GM11168 (cell line): ENCODE results near the gene CARD9.
"Not testable (repeated sequence)": the region's sequence is repeated elsewhere in the genome, so short reads cannot be mapped to it uniquely, and the experiment has no call there.

Experiments
- in situ Hi-C: fragments of 300-500 bp; cut with MboI; formaldehyde crosslinking; loops from one replicate; pipeline ENCODE4 v1.12.0; 2022; ENCODE audit warnings: low sequenced_read_pairs; ENCODE audit not compliant: unreplicated experiment

The CARD9 gene

DNA sequence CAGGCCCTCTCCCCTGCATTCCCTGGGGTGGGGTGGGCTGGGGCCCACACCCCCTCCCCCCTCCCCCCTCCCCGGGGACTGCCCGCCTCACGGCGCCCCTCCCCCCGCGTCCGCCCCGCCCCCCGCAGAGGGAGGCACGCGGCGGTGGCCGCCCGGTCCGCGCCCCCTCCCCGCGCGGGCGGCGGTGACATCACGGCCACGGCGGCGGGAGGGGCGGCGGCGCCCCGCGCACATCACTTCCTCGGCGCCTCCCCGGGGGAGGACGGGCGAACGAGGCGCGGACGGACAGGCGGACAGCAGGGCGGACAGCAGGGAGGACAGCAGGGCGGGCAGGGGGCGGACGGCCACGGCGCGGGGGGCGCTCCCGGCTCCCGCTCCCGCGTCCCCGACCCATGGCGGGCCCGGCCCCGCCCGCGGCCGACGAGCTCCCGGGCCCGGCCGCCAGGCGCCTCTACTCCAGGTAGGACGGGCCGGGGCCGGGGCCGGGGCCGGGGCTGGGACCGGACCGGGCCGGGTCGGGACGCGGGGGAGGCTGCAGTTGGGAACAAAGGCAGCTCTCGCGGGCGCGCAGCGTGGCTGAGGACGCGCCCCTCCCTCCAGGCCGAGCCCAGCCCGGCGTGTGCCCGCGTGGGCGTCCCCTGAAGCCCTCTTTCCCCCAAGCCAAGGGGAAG lies 46.0 kb downstream of the CARD9 start, which contains the start of gene GPSM1:
Gene GPSM1 (plus strand): TSS at position 236 of the 671 bp plus-strand sequence. CDS start 157 bp downstream, at position 393.
- in situ Hi-C loops: no loop called here

DNA sequence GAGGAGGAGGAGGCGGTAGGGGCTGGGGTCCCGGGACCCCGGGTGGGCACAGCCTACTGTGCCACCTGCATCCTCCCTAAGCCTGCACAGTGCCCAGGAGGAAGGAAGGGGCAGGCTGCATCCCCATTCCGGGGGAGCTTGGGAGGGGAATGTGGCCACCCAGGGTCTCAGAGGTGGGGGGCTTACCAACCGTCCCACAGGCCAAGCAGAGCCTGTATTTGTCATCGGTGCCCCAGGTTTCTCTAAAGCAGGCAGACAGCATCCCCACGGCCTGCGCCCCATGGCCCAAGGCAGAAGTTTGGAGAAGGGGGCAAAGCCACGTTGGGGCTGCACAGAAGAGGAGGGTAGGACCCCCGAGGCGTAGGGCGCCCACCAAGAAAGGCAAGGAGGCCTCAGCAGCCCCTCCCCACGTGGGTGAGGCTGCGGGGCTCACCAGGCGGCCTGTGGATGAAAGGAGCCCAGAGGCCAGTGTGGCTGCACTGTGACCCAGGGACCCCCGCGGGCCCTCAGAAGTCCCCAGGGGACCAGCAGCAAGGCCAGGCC lies 46.6 kb downstream of the CARD9 start:
- in situ Hi-C loops: no loop called here

DNA sequence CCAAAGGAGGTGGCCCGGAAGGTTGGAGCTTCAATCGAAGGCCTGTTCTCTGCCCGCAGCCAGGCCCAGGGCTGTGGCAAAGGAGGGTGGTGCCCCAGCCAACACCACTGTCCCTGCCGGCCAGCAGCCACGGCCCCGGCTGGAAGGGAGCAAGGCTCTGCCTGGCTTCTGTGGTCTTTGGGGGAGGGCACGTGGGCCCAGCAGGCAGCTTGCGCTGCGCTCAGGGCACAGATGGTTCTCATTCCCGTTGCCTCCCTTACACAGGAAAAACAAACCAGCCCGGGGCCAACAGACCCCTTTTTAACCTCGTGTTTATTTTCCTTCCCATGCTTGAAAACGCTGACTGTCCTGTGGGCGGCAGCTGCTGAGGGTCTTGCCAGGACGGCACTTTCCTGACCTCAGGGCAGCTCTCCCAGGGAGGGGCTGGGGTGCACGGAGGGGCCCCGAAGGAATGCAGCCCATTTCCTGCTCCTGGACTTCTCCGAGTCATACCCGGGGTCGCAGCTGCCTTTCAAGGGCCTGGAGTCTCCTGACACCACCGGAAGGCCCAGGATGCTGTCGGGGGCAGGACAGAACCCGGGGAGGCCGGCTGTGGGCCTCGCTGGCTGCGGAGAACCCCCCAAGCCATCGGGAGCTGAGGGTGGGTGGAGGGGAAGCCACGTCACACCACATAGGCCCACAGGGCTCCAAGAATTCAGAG lies 47.3 kb downstream of the CARD9 start:
- in situ Hi-C loops: no loop called here

DNA sequence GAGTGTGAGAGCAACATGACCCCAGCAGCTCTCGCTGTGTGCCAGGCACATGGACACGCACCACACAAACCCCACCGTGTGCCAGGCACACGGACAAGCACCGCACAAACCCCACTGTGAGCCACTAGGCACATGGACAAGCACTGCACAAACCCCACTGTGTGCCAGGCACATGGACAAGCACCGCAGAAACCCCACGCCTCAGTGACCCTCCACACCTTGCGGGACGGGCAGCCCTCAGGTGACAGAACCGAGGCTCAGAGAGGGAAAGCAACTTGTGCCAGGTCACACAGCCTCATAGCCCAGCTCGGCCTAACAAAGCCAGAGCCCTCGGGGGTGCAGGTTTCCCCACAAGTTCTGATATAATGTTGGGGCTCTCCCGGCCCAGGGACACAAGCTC lies 48.1 kb downstream of the CARD9 start:
- in situ Hi-C loops: no loop called here

DNA sequence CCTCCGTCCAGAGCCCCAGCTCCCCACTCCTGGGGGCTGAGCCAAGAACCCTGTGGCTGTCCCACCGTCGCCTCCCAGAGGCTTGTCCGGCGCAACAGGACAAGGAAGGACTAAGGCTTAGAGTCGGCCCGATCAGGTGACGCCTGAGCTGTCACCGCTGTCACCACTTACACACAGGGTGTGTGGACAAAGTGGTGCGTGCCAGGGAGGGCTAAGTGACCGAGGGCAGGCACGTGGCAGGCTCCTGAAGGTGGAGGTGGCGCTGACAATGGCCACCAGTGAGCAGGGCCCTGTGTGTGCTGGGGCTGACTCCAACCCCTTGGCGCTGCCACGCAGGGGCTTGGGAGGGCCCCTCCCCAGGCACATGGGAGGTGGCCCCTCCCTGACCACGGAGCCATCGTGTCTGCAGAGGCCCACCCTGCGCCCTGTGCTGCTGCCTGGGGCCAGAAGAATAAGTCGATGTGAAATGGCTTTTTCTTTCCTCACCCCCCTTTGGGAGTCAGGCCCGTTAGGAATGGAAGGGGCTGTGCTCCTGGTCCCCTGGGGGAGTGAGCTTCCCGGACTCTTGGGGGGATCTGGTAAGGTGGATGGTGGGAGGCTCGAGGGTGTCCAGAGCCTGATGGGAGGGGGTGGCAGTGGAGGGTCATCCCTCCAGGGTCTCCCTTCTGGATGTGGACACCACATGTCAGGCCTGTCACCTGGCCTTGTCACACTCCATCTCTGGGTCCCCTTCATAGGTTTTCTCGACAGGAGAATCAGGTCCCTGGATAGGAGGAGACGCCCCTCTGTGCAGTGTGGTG lies 48.8 kb downstream of the CARD9 start:
- in situ Hi-C loops: no loop called here

DNA sequence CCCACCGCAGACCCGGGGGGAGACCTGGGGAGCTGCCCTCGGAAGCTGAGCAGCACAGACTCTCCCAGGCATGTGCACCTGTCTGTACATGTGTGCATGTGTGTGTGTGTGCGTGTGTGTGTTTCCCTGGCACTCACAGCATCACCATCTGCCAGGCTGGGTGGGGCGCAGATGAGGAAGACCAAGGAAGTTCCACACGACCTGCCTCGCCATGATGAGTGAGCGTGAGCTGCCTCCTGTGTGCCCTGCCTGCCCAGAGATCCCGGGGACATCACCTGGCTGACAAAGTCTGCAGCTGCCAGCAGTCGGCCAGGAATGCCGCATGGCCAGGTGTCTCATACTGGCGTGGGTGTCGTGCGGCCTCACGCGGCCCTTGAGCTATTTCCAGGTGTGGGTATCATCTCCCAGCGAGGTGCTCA lies 50.1 kb downstream of the CARD9 start:
- in situ Hi-C loops: no loop called here

DNA sequence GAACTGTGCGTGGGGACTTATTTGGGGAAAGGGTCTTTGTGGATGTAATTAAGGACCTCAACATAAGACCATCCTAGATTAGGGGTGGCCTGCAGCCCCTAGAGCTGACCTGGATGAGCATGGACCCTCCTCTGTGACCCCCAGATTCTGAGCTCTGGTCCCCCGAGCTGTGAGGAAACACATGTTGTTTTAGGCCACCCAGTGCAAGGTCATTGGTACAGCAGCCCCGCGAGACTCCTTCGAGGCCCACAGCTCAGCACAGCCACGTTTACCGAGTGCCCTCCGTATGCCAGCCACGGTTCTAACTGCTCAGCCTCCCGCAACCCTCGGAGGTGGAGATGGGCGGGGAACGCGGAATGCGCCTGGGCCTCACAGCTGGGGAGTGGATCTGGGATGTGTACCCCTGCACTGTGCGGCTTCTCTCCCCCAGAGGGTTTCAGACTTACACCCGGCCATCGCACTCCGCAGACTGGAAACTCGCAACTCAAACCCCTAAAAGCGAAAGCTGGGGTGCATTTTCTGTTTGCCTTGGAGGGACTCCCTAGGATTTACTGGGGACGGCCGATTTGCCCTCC lies 50.6 kb downstream of the CARD9 start:
- in situ Hi-C loops: no loop called here

DNA sequence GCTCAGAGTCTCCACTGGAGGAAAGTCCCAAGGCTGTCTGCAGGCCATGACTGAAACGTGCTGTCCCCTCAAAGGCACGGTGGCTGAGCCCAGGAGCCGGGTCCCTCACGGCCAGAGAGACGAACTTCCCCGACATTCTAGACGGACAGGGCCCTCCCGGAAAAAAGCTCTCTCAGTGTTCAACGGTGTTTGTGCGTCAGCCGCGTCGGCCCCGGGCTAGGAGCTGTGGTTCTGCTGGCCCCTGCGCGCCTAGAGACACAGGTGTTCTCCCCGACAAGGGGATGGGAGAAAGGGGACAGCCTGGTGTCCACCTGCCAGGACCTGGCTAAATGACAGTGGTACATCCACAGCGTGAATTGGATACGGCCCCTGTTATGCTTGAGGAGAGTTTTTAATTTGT lies 51.9 kb downstream of the CARD9 start:
- in situ Hi-C loops: no loop called here

DNA sequence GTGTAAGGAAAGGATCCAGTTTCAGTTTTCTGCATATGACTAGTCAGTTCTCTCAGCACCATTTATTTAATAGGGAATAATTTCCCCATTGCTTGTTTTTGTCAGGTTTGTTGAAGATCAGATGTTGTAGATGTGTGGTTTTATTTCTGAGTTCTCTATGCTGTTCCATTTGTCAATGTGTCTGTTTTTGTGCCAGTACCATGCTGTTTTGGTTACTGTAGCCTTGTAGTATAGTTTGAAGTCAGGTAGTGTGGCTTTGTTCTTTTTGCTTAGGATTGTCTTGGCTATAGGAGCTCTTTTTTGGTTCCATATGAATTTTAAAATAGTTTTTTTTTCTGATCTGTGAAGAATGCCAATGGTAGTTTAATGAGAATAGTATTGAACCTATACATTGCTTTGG lies 52.5 kb downstream of the CARD9 start:
- in situ Hi-C loops: not testable (repeated sequence)

DNA sequence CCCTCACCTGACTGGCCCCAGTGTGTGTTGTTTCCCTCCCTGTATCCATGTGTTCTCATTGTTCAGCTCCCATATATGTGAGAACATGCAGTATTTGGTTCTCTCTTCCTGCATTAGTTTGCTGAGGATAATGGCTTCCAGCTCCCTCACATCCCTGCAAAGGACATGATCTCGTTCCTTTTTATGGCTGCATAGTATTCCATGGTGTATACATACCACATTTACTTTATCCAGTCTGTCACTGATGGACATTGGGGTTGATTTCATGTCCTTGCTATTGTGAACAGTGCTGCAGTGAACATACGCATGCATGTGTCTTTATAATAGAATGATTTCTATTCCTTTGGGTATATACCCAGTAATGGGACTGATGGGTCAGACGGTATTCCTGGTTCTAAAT lies 53.5 kb downstream of the CARD9 start:
- in situ Hi-C loops: not testable (repeated sequence)

DNA sequence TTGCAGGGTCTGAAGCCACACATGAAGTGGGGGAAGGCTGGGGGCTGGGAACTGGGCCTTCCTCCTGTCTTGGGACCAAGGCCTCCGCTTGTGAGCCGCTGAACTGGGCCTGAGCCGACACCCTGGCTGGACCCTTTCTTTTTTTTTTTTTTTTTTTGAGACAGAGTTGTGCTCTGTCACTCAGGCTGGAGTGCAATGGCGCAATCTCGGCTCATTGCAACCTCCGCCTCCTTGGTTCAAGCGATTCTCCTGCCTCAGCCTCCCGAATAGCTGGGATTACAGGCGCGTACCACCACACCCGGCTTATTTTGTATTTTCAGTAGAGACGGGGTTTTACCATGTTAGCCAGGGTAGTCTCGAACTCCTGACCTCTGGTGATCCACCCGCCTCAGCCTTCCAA lies 54.2 kb downstream of the CARD9 start:
- in situ Hi-C loops: not testable (repeated sequence)

DNA sequence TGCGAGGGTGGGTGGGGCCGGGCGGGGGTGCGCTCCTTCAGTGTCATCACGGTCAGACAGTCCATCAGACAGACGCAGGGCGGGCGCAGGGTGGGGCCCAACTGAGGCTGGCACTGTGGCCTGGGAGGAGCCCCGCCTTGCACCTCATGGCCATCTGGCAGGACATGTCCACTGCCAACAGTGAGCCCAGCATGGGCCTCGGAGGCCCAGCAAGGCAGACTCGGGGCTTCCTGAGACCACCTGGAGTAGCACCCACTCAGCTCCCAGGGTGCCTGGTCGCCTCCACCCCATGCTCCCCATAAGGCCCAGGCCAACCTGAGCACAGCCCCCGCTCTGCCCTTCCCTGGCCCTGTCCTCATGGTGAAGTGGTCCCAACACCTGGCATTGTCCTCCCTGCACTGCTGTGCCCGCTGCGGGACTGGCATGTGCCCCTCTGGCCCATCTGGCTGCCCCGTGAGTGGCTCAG lies 54.7 kb downstream of the CARD9 start:
- in situ Hi-C loops: no loop called here

DNA sequence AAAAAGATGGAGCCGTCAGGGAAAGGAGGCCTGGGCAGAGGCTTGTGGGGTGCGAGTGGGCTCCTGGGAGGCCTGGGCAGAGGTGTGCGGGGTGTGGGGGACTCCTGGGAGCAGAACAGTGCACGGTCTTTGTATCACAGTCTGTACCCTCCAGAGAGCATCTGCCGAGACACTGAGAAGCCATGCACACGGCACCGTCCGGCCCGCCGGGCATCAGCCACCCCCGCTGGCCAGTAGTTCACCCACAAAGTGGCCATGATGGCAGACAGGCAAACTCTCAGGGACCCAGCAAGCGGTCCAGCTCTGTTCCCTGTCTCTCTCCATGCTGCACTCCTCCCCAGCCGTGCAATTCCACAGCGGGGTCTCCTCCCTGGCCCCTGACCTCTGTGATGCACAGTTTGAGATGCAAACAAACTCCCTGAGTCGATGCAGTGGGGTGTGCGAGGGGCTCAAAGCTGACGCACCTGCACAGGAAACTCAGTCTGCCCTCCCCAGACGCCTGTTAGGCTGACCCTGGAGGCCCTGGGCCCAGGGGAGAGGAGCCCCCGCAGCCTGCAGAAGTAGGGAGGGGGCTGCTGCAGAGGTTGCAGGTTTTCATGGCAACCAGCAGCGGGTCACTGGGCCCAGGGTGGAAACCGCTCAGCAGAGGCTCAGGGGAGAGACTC lies 55.2 kb downstream of the CARD9 start:
- in situ Hi-C loops: no loop called here

DNA sequence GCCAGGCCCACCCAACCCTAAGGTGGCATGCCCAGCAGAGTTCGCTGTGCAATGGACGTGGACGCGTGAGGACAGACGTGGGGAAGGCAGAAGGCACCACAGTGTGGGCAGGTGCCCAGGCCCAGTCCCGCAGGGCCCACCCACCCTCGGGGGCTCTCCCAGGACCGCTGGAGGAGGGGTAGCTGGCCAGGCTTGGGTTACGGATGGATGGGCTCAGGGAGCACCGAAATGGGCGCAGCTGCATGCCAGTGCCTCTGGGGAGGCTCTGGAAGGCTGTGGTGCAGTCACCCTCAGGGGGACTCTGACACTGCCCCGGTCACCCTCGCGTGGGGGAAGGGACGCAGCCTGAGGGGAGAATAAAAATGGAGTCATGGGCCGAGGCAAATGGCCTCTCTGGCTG lies 55.8 kb downstream of the CARD9 start:
- in situ Hi-C loops: no loop called here

DNA sequence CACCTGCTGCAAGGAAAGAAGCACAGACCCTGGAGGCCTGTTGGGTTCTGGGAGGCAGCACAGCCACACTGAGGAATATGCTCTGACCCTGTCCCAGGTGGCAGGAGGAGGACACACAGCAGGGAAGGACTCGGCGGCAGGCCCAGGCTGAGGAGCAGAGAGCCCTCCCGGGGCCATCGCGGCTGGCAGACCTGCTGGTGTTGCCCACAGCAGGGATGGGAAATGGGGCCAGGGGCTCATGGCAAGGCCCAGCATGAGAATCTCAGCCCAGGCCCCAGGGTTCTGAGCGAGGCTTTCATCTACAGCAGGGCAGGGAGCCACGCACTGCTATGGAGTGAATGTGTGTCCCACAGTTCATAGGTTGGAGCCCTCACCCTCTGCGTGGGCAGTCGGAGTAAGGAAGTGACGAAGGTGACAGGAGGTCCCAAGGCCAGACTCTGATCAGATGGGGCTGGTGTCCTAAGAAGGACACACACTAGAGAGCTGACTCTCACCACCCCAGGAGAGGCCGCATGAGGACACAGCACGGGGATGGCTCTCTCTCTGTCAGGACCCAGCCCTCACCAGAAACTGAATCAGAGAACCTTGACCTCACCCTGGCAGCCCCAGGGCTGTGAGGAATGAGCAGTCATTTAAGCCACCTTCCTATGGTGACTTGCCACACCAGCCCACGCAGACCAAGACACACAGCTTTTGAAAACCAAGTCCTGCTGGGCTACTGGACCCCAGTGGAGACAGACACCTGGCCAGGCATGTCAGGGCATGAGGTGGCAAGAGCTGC lies 56.4 kb downstream of the CARD9 start:
- in situ Hi-C loops: no loop called here

DNA sequence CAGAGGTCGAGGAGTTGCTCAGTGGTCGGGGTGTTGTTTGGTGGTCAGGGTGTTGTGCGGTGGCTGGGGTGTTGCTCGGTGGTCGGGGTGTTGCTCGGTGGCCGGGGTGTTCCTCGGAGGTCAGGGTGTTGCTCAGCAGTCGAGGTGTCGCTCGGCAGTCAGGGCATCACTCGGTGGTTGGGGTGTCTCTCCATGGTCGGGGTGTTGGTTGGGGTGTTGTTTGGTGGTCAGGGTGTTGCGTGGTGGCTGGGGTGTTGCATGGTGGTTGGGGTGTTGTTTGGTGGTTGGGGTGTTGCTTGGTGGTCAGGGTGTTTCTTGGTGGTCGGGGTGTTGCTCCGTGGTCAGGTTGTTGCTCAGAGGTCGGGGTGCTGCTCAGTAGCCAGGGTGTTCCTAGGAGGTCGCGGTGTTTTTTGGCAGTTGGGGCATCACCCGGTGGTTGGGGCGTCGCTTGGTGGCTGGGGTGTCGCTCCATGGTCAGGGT lies 57.2 kb downstream of the CARD9 start:
- in situ Hi-C loops: no loop called here

DNA sequence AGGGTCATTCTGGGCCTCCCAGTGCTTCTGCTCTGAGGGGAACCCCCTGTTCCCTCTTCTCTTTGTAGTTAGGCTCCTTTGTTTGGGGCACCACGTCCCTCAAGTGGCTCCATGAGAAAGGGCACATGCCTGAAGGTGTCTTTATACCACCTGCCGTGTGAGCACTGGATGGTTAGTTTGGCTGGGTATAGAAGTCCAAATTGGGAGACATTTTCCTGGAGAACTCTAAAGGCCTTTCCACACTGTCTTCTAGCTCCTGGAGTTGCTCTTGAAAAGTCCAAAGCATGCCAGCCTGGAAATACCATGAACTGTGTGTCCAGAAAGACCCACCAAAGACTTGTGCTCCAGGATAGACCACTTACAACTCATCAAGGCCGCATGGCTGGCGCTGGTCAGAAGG lies 58.5 kb downstream of the CARD9 start:
- in situ Hi-C loops: no loop called here

DNA sequence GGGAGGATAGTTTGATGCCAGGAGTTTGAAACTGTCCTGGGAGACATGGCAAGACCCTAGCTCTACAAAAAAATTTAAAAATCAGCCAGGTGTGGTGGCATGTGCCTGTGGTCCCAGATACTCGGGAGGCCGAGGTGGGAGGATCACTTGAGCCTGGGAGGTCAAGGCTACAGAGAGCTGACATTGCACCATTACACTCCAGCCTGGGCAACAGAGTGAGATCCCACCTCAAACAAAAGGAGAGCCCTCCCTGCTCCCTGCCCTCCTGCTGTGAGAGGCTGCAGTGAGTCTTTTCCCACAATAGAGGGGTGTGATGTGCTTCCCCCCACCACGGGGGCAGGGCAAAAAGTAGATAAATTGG lies 59.4 kb downstream of the CARD9 start:
- in situ Hi-C loops: no loop called here
